HG03575 (cell line): ENCODE measurements around the gene MPIG6B.
"Not testable (repeated sequence)": the region's sequence is repeated elsewhere in the genome, so short reads cannot be mapped to it uniquely, and the experiment has no call there.

ENCODE experiments used
- ATAC-seq: cut with Tn5 transposase; IDR thresholded peaks from one replicate; pipeline ENCODE4 v1.9.1; 2021; ENCODE audit not compliant: unreplicated experiment, insufficient number of reproducible peaks, low FRiP score; ENCODE audit errors: extremely low read depth

The MPIG6B gene

DNA sequence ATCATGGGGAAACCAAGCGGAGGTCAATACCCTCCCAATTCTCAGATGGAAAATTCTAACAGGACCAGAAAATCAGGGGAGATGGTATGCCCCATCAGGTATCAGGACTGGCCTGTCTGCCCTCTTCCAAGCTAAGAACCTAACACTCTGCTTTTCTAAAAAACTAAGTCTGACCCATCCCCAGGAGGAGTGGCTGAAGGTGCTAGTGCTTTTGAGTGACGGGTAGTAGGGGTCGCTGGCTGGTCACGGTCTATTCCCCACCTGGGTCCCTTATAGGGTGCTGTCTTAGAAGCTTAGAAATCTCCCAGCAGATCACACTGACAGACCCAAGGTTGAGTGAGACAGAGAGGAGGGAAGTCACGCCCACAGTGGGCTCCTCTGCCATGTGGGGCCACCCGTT lies 29.6 kb upstream of the MPIG6B start:
- no peak for ATAC-seq

DNA sequence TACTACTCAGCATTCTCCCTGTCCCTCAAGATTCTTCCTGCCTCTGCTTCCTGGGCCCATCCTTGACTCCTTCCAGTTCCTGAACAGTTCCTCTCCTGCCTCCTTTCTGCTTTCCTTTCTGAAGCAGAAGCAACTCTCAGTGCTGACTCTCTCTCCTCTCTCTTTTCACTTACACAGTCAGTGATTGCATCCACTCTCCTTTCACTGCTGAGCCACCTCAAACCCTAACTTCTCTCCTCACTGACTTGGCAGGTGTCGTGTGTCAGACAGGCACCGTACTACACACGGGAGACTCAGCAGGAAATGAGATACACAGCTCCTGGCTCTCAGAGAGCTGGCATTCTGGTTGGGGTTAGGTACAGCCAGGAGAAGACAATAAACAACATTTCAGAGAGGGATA lies 25.6 kb upstream of the MPIG6B start:
- no peak for ATAC-seq

DNA sequence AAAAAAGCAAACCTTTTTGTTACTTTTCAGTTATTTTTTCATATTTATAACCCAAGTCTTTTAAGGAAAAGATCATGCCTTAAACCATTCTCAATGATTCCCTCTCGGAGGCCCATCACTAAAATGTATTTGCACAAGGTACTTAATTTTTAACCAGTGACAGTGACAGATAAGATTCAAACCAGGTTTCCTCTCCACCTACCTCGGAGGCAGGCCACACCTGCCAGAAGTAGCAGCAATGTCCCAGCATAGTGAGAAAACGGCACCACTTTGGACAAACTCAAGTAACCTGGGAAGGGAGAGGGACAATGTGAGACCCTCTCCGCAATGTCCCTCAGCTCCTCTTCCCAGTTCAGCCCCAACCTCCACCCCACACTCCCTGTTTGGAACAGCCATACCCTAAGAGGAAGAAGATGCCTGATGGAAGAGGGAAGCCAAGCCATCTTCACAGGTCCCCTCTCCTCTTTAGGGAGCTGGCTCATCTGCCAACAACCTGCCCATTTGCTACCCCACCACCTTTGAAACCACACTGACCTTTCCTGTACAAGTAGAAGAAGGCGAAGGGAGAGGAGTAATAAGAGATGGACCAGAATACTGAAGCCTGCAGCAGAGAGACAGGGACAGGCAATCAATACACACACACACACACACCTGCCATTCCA lies 22.3 kb upstream of the MPIG6B start:
- ATAC-seq, result no peak

DNA sequence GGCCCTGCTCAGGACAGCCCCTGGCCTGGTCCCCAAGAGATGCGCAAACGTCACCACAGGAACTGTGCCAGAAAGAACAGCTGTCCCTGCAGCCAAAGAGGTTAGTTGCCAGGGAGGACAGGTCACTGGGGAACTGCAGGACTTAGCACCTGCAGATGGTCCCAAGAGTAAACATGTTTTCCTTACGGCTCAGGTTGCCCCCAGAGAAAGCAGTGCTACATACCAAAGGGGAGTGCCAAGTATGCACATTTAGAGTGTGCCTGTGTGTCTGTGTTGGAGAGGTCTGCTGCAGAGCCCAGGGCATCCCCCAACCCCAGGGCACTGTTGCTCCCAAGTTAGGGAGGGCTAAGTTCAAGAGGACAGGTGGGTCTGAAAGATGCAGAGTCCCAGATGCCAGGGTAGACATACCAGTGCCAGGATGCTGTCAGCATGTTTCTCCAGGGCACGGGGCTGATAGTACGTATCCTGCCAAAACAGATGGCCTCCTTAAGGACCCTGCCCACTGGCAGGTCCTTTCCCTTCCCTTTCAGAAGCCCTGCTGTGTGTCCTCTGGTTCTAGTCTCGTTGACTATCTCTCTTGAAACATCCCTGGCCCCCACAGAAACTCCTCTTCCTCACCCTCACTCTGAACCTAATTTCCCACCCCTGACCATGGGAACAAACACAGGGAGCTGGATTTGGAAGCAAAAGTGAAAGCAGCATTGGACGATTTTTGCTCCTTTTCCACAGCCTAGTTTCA lies 21.3 kb upstream of the MPIG6B start:
- no peak for ATAC-seq

DNA sequence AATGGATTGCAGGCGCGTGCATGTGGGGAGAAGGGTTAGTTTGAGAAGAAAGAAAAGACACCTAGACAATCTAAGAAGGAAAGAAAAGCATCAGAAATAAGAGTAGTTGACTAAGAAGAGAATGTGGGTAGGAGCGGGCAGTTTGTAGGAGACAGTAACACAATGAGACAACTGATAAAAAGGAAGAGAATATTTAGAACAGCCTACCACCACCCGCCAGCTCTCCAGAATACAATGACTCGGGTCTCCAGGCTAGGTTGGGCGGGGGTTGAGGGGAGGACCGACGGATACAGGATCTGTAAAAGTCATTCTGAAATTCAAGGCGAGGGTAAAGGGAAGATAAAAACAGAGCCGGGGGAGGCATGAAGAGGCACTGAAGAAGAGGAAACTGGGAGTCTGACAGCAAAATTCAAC lies 20.8 kb upstream of the MPIG6B start:
- no peak for ATAC-seq

DNA sequence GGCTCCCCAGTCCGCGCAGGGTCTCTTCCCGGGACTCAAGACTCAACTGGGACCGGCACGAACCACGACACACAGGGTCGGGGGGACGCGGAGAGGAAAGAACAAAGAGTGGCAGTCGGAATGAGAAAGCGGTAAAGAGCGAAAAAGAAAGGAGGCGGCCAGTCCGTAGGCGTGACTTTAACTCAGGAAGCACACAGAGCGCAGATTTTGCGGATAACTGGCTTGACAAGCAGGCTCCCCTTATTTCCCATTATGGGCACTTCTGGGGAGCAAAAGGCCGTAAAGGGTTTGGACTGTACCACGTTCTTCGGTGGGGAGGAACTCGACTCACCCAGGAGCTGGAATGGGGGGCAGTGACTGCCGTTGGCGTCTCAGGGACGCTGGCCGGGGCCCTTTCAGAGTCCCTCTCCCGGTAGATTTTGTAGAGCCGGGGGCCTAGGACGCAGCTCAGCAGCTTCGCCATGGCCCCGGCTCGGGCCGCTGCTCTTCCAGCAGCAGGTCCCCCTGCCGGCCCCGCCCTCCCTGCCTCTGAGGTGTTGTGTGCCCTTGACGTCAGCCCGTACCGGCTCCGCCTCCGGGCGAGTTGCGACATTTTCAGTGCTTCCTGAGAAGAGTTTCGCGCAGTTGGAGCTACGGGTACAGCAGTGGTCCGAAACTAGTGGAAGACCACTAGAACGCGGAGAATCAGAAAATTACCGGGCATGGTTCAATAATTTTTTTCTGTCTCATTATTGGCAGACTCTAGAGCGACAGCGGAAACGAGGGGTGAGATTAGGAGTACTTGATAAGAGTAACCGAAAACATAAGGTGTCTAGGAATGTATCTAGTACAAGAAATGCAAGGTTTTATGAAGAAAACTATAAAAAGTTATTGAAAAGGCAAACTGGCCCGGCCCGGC lies 20.1 kb upstream of the MPIG6B start, which contains the start of gene ABHD16A:
TSS of gene ABHD16A (minus strand) at position 506 of the 898 bp plus-strand sequence. CDS start at position 463, 43 bp downstream.
- no peak for ATAC-seq

DNA sequence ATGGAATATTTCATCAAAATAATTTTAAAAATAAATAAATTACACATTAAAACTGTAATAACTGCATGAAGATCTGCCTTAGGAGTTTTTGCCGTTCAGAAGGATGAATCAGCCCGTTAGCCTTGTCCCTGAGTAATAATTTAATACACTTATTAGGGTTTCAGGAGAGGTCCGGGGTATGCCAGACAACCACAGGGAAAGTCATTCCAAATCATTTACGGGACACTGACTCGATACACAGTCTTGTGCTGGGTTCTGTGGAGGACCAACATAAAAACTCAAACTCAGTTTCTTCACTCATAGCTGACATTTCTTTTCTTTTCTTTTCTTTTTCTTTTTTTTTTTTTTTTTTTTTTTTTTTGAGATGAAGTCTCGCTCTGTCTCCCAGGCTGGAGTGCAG lies 17.2 kb upstream of the MPIG6B start:
- ATAC-seq, result no peak

DNA sequence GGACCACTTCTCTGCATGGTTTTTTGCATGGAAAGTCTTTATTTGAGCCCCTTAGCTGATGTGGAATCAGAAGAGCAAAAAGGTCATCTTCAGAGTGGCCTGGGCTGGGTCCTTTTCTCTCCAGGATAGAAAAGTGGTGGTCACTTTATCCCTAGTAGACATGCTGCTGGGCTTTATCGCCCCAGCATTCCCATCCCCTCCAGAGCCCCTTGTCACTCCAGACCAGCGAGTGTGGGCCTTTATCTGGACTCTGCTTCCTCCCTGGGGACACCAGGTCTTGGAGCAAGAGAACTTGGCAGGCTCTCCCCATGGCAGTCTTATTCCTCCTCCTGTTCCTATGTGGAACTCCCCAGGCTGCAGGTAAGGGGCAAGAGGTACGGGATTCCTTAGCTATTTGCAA lies 16.6 kb upstream of the MPIG6B start, which contains the start of gene LY6G6F:
TSS of gene LY6G6F (plus strand) at position 268 of the 400 bp plus-strand sequence. CDS start at position 309, 41 bp downstream.
- no peak for ATAC-seq

DNA sequence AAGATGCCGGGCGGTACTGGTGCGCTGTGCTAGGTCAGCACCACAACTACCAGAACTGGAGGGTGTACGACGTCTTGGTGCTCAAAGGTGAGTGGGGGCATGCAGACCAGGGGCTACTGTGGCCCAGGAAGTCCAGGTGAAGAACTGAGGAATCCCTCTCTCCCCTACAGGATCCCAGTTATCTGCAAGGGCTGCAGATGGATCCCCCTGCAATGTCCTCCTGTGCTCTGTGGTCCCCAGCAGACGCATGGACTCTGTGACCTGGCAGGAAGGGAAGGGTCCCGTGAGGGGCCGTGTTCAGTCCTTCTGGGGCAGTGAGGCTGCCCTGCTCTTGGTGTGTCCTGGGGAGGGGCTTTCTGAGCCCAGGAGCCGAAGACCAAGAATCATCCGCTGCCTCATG lies 15.5 kb upstream of the MPIG6B start:
- no peak for ATAC-seq

DNA sequence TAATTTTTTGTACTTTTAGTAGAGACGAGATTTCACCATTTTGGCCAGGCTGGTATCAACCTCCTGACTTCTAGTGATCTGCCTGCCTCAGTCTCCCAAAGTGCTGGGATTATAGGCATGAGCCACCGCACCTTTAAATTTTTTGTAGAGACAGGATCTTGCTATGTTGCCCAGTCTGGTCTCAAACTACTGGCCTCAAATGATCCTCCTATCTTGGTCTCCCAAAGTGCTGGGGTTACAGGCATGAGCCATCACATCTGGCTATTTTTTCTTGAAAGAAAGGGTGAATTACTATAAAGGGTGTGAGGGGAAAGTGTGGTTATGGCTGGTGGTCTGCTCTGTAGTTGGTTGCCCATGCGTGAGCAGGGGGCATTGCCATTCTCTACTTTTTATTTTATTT lies 14.9 kb upstream of the MPIG6B start:
- ATAC-seq, result no peak

DNA sequence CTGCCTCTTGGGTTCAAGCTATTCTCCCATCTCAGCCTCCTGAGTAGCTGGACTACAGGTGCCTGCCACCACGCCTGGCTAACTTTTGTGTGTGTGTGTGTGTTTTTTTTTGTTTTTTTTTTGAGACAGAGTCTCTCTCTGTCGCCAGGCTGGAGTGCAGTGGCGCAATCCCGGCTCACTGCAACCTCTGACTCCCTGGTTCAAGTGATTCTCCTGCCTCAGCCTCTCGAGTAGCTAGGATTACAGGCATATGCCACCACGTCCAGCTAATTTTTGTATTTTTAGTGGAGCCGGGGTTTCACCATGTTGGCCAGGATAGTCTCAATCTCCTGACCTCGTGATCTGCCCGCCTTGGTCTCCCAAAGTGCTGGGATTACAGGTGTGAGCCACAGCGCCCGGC lies 14.0 kb upstream of the MPIG6B start:
- ATAC-seq, result not testable (repeated sequence)

DNA sequence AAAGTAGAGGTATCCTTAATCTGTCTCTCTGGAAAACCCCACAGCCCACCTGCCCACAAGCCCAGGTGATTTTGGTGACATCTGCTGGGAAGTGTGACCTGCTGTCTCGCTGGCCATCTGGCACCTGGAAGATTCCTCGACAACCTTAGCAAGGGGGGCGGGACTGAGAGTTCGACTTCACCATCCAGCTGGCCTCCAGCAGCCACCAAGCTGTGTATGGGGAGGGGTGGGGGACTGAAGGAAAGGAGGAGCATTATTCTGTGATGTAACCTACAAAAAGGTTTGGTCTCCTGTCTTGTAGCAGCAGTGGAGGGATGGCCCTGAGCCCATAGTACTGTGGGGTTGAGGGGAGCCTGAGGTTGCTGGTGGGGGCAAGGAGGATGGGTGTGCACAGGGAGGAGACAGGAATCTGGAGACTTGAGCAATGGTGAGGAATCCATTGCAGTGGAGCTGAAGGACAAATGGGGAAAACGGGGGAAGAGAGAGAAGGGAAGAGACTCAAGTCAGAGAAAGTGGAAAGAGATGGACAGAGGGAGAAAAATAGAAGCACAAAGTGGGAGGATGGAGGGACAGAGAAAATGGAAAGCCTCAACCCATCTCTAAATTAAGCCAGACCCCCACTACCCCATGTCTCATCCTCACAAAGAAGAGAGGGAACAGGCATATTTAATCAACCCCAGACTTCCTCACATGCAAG lies 12.5 kb upstream of the MPIG6B start:
- ATAC-seq, result no peak

DNA sequence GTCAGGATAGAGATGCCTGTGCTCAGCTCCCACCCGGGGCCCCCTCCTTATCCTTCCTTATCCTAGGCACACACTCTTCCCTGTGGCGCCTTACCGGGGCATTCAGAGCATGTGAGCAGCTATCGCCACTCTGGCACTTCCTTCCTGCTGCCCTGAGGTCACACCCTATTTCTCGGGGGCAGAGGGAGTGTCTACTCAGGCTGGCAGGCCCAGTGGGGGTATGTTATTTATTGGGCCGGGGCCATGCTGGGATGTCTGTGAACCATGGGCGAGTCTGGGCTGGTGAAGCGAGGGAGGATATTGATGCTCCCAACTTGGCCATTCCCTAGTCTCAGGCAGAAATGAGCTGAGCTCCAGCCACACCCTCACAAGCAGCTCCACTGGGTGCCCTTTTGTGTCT lies 11.9 kb upstream of the MPIG6B start:
- ATAC-seq, result no peak

DNA sequence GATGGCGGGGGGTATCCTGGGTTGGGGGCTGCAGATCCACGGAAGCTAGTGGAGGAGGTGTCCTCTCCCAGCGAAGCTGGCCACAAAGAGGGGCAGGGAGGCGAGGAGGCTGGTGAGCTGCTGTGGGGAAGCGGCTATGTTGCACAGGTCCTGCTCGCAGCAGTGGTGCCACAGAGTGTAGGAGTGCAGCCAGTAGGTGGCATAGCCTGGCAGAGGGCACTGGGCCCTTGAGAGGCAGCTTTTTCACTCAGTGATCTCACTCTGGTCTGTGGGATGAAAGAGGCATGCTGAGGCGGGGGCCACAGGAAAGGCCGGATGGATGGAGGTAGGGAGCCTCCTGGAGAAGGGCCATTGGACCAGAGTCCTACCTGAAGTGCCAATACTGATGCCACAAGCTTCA lies 10.9 kb upstream of the MPIG6B start:
- no peak for ATAC-seq

DNA sequence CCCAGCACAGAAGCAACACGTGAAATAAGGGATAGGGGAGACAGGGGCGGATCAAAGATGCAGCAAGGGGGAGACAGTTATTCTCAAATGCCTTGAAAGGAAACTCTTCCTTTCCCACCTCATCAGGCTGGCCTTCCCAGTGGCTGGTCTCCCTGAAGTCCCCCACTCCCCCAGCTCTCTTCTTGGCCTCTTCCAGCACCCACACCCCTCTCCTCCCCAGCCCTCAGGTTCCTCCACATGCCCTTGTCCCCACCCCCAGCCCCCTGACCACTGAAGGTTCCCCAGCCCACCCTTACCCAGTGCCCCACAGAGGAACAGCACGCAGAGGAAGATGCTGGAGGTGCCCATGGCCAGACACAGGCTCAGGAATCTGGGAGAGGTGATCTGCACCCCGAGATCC lies 9.7 kb upstream of the MPIG6B start:
- ATAC-seq, result no peak

DNA sequence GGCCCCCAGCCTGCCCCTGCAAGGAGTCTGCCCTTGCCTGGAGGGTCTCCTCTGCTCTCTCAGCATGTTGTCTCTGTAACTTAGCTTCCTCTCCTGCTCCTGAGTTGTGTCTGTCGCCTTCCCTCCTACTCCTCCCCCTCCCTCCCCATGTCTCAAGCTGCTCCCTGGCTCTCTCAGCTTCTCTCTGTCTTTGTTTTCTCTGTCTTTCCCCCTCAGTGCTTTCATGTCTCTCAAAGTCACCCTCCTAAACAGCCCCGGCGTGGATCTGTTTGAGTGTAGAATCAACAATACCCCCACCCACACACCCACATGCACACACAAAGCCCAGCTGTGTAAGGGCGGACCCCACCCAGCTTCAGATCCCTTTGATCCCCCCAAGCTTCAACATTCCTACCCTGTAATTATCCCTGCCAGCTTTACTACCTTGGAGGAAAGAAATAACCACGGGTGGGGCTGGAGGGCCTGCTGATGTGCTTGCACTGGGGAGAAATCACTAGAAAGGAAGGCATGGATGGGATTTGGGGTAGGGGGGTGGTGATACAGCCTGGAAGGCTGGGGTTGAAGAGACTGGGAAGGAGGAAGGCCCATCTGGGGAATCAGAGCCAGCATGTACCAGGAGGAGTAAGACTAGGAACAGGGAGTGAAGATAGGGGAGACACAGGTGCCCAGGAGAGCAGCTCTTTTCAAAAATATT lies 9.0 kb upstream of the MPIG6B start:
- ATAC-seq, result no peak

DNA sequence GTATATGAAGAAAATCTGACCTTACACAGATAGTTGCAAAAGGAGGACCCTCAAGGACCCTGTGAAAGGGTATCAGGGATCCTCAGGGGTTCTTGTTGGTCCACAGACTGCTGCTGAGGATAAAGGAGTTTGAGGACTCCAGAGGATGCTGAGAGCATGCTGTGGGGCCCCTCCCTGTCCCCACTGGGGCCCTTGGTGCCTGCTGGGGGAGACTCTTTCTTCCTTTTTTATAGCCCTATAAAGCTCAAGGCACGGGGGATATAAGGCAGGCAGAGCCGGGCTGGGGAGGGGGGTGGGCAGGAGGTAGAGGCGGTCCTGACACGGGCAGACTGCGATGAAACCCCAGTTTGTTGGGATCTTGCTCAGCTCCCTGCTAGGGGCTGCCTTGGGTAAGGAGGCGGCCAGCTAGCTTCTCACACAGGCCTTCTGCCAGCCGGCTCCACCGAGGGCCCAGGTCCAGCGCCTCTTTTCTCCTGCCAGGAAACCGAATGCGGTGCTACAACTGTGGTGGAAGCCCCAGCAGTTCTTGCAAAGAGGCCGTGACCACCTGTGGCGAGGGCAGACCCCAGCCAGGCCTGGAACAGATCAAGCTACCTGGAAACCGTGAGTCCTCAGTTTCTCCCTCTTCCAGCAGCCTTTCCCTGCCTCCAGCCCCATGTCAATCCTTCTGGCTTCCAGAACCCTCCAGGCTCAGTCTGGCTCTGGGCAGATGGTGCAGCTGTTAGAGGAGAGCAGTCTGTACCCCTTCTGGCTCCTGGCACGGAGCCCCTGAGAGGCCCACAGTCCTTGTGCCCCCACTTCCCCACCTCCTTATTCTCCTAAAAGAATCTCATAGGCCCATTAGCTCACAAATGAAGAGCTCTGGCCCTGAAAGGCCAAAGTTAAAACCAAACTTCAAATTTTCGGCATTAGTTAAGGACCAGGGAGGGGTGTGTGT lies 7.9 kb upstream of the MPIG6B start, which contains the start of gene LY6G6D:
TSS of gene LY6G6D (plus strand) at position 327 of the 937 bp plus-strand sequence. CDS start at position 335, 8 bp downstream.
- no peak for ATAC-seq
